EL (cell line): ENCODE results near the gene SLC16A13.
A peak's percentile ranks its signal among the peaks of the same experiment; 100 is the strongest.

Experiments used
- DNase-seq: peaks from one replicate; pipeline ENCODE4 v3.0.0-alpha.2; 2016

The SLC16A13 gene

GRCh38 chr17:7014261-7014994, 21.4 kb upstream of the SLC16A13 start:
- DNase-seq, result peak; percentile 98

DNA sequence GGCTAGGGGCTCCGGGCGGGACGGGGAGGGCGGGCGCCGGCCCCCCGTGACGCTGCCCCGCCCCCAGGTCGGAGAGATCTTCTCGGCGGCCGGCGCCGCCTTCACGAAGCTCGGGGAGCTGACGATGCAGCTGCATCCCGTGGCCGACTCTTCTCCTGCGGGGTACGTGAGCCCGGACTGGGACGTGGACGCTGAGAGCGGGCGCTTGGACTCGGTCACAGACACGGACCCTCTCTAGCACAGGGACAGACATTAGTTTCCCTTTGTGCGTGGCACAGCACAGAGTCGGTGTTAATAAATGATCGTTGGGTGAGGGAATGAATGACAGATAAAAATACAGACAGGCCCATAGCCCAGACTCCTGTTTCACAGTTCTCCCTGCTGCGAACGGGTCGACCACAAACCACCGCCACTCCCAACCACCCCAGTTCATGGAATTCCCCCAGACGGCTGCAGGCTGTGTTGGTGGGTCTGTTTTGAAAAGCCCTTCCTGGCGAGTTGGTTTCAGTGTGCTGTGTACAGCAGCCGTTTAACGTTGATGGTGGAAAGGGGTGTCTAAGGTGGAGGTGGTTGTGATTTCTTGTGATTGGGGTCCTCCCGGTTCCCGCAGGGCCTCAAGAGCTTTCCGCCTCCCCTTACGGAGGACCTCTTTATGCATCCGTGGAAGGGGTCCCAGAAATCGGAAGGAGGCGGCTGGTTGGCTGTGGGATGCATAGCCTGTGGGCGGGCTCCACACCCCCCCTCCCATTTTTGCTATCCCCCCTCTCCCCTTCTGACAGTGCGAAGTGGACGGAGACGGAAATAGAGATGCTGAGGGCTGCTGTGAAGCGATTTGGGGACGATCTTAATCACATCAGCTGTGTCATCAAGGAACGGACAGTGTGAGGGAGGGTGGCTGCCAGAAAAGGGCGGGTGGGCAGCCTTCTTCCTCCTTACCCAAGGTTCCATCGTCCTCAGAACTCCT, 20.5 kb upstream of the SLC16A13 start:
- DNase-seq, result peak; percentile 65

GRCh38 chr17:7016418-7016817, 19.4 kb upstream of the SLC16A13 start:
- DNase-seq, result no peak

DNA sequence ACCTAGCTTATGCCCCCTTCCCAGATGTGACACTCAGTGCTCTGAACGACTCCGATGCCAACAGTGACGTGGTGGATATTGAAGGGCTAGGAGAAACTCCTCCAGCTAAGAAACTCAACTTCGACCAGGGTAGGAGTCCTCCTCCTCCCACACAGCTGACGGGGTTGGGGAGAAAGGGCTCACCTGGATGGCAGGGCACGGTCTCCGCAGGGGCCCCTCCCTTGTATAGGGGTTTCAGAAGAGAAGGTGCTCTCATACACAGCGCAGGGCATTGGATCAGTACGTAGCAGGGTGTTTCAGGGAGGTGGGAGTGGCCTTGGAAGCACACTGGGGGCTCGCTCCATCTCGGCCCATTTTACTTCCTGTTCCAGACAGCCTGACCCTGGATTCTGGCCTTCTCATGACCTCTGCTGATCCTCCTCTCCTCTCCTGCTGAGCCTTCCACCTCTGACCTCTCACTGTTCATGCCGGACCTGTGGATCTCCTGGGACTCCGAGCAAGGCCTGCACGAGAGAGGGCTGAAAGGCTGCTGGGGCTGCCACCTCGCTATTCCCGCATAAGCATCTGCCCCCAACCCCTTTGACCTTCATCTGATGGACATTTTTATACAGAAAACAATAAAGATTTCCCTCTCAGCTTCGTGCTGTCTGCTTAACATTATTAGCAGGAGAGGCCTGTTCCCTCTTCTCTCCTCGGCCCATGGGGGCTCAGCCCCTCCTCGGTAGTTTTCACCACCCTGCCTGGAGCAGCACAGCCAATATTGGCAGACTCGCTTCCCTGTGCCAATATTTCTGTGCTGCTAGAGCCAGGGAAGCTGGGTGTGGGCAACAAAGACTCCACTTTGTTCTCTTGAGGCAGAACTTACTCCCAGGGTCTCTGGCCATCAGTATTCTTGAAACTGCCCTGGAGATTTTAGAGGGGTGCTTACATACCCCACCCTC, 18.7 kb upstream of the SLC16A13 start:
- no peak for DNase-seq

DNA sequence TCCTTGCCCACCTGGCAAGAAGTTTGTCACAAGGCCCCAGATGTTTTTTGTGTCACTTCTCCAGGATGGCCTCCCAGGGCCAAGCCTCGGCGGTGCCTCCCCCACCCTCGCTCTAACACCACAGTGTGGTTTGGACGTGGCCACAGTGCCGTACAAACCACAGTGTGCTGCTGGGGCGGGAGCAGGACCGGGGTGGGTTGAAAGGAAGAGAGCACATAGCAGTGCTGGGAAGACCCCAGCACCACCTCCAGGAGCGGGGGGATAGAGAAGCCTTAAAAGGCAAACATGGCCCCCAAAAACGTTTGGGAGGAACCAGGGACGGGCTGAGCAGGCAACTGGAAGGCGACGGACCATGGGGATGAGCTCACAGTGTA, 18.0 kb upstream of the SLC16A13 start:
- no peak for DNase-seq

GRCh38 chr17:7018331-7018964, 17.4 kb upstream of the SLC16A13 start:
- DNase-seq, result no peak

DNA sequence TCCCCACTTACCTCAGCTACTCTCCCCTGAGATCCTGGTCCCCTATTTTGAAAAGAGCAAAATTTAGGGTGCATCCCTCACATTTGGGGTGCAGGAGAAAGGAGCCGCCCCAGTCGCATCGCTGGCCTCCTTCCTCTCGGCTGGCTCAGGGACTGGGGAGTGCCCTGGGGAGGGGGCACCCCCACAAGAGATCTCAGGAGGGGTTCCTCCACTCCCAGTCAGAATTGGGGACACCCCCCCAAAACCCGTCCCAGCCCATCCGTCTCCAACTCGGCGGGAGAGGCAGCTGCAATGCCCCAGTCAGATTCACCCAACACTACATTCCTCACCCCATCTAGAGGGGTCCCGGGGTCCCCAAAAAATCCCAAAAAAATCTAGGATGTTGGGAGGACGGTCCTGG, 16.4 kb upstream of the SLC16A13 start:
- no peak for DNase-seq

DNA sequence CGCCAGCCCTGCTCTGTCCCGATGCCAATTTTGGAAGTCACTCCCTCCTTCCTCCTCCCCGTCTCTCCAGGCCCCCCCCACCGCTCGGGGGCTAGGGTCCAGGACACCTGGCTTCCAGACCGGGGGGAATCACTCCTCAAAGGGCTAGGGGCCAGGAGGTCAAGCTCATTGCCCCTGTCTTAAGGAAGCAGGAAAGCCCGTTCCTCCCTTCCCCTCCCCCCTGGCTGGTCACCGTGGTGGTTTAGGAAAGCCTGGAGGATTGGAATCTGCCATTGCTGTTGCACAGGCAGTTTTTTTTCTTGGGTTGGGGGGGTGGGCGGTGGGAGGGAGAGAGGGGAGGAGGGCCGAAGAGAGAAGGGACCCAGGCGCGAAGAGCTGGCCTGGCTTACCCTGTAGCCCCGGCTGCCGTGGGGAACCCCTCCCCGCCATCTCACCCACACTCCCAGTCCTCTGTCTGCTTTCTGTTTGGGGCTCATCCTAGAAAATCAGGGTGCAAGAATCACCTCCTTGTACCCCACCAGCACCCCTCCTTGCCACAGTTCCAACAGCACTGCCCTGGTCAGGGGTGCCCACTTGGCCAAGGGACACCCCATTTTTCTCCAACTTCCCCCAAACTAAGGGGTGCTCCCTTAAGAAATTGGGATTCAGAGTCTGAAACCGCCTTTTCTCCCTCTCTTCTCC, 15.8 kb upstream of the SLC16A13 start:
- DNase-seq, result peak; percentile 60

- no peak for DNase-seq
Measured at GRCh38 chr17:7020894-7021664, 14.7 kb upstream of the SLC16A13 start.

GRCh38 chr17:7021993-7022778, 13.6 kb upstream of the SLC16A13 start:
- peak; percentile 72 for DNase-seq

DNA sequence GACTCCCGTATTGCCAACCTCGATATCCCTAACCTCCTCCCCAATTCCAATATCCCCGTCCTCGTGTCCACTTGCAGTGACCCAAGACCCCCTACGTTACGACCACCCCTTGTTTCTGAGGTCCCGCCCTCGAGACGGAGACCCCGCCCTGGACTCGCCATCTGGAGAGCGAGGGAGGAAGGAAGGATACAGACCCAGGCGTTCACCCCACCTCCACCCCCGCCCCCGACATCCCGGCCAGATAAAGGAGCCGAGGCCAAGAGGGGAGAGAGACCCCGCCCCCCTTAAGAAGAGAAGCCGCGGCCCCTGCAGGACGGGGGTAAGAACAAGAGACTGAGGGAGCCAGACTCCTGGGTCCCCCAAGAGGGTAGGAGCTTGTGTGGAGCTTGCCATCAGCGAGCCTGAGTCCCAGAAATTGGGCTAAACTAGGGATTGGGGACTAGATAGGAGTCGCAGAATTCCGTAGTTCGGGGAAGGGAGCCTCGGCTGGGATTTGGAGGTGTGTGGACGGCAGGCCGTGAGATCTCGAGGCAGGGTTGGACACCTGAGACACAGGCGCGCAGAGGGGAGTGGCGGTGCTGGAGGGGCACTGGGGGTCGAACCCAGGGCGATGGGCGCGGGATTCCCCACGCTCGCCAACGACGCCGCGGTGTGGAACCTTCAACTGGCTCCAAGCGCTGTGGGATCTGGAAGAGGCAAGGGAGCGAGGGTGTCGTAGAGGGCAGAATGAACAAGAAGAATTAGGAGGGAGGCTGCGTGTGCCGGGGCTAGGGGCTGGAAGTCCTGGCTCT, 12.8 kb upstream of the SLC16A13 start, which contains the start of gene BCL6B:
TSS of gene BCL6B (plus strand) at position 270 of the 791 bp plus-strand sequence. CDS start 622 bp downstream, outside the sequence.
- DNase-seq, result no peak

DNA sequence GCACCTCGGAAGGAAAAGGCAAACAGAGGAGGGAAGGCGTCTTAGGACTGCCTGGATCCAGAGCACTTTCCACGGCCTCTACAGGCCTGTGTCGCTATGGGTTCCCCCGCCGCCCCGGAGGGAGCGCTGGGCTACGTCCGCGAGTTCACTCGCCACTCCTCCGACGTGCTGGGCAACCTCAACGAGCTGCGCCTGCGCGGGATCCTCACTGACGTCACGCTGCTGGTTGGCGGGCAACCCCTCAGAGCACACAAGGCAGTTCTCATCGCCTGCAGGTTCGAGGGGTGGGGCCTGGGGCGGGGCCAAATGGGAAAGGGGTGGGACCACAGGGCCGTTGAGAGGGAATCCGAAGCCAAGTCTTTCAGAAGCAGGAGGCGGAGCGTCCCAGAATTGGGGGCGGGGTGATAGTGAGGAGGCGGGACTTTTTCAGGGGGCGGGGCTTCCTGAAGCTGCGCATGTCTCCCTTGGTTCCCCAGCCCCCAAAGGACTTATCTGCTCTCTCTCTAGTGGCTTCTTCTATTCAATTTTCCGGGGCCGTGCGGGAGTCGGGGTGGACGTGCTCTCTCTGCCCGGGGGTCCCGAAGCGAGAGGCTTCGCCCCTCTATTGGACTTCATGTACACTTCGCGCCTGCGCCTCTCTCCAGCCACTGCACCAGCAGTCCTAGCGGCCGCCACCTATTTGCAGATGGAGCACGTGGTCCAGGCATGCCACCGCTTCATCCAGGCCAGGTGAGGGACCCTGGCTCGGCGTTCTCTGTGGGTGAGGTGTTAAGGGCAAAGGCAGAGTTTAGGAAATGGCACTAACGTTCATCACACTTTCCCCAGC, 12.0 kb upstream of the SLC16A13 start:
- DNase-seq, result peak; percentile 84

DNA sequence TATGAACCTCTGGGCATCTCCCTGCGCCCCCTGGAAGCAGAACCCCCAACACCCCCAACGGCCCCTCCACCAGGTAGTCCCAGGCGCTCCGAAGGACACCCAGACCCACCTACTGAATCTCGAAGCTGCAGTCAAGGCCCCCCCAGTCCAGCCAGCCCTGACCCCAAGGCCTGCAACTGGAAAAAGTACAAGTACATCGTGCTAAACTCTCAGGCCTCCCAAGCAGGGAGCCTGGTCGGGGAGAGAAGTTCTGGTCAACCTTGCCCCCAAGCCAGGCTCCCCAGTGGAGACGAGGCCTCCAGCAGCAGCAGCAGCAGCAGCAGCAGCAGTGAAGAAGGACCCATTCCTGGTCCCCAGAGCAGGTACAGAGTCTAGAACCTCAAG, 11.4 kb upstream of the SLC16A13 start:
- no peak for DNase-seq

GRCh38 chr17:7025245-7025644, 10.6 kb upstream of the SLC16A13 start:
- DNase-seq, result no peak

GRCh38 chr17:7026471-7027115, 9.2 kb upstream of the SLC16A13 start:
- no peak for DNase-seq

- no peak for DNase-seq
Measured at GRCh38 chr17:7027335-7027734, 8.5 kb upstream of the SLC16A13 start.

GRCh38 chr17:7029096-7029495, 6.7 kb upstream of the SLC16A13 start:
- no peak for DNase-seq

DNA sequence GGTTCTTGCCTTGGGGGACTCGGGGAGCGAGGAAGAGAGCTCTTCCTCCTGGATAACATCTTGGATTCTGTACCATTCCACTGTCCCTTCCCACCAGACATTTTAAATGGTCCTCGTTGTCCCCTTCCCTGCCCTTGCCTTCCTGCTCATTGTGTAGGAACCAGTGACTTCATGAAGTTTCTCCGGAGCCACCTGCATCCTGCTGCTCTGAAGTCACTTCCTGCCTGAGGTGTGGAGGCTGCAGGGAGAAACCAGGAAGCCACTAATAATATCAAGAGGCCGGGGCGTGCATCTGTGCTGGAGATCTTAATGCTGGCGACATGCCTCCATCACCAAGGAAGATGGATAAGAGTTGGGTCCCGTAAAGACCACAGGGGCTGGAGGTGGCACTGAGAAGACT, 6.2 kb upstream of the SLC16A13 start:
- no peak for DNase-seq
